Measurements from ENCODE around the gene TARP.

TARP gene

DNA sequence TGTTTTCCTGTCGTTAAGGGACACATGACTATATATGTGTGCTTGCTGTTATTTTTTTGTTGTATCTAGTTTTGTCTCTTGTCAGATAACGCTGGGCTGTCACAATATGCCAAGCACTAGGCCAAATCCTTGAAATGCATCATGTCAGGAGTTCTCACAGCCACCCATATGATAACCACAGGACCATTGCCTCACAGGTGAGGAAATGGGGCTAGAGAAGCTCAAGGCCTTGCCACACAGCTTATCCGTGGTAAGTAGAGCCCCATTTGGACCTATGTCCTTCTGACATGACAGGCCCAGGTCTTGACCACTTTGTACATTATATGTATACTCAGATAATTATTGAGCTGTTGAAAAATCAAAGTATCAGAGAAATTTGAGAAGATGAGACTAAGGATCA, 42.0 kb upstream of the TARP start:
- Histone ChIP-seq H3K9me3 (ENCODE audit: control insufficient read depth, low read length) (no peaks in the 10 kb centered on the region), H3K4me3 (ENCODE audit: extremely low read depth, insufficient read depth, low read length, poor library complexity, severe bottlenecking) (no peak overlapping the region), H3K27ac (ENCODE audit: low read depth, low read length, severe bottlenecking) (no peak overlapping the region), H3K4me1 (ENCODE audit: control insufficient read depth, insufficient read depth, low read length, poor library complexity, severe bottlenecking) (peaks cover 13% of the 10 kb centered on the region), H3K36me3 (ENCODE audit: control insufficient read depth, insufficient read depth, low read length) (no peaks in the 10 kb centered on the region)
- WGBS, 2 experiments (ENCODE audit: insufficient coverage in 2 of 2), result 100% methylated on average over 1 of the region's 3 CpGs; no CpG with 5 or more reads in 1 of the 2 experiments

DNA sequence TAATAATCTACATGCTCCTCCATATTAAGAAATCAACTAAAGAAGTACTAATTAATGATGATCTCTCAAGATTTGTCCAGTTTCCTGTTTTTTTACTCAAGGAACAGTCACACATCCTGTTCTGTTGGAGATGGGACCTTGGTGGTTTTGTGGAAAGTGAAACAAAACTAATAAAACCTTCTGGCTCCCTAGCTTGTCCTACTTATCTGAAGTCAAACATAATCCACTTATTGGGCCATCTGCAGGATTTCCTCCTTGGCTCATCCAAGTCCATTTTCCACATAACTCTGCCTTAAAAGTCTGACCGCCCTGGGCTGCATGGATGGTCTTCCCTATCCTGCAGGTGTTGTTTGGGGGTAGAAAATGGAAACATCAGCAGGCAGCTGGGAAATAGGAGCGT, 39.4 kb upstream of the TARP start:
- H3K4me1 ChIP-seq (ENCODE audit: control insufficient read depth, insufficient read depth, low read length, poor library complexity, severe bottlenecking), result peaks cover 4% of the 10 kb centered on the region
- no peaks in the 10 kb centered on the region for H3K36me3 ChIP-seq (ENCODE audit: control insufficient read depth, insufficient read depth, low read length)
- H3K27ac ChIP-seq (ENCODE audit: low read depth, low read length, severe bottlenecking), result no peak overlapping the region
- H3K4me3 ChIP-seq (ENCODE audit: extremely low read depth, insufficient read depth, low read length, poor library complexity, severe bottlenecking), result no peak overlapping the region
- H3K9me3 ChIP-seq (ENCODE audit: control insufficient read depth, low read length), result no peaks in the 10 kb centered on the region
- WGBS, 2 experiments (ENCODE audit: insufficient coverage in 2 of 2), result 80 to 100% methylated on average over 1 of the region's 2 CpGs

DNA sequence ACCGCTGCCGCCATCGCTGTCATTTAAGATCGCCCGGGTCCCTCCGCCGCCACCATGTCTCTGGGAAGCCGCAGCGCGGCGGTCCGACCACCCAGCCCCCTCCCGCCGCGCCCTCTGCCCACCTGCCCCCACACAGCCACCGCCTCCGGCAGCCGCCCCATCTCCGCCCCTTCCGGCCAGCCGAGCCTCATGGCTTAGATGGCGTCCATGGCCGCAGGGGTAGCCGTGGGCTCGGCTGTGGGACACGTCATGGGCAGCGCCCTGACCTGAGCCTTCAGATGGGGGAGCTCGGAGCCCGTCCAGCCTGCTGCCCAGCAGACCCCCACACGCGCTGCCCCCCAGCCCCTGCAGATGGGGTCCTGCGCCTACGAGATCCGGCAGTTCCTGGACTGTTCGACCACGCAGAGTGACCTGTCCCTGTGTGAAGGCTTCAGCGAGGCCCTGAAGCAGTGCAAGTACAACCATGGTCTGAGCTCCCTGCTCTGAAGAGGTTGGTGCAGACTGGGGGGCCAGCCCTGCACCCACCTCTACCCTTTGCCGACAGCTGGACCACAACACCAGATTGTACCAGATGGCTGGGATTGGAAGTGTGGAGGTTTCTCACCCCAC, 38.0 kb upstream of the TARP start:
- Histone ChIP-seq H3K4me3 (ENCODE audit: extremely low read depth, insufficient read depth, low read length, poor library complexity, severe bottlenecking) (no peak overlapping the region), H3K36me3 (ENCODE audit: control insufficient read depth, insufficient read depth, low read length) (no peaks in the 10 kb centered on the region), H3K27ac (ENCODE audit: low read depth, low read length, severe bottlenecking) (no peak overlapping the region), H3K4me1 (ENCODE audit: control insufficient read depth, insufficient read depth, low read length, poor library complexity, severe bottlenecking) (no peaks in the 10 kb centered on the region), H3K9me3 (ENCODE audit: control insufficient read depth, low read length) (no peaks in the 10 kb centered on the region)
- 95 to 96% methylated on average over 22 to 37 of the region's 38 CpGs for WGBS, 2 experiments (ENCODE audit: insufficient coverage in 2 of 2)

DNA sequence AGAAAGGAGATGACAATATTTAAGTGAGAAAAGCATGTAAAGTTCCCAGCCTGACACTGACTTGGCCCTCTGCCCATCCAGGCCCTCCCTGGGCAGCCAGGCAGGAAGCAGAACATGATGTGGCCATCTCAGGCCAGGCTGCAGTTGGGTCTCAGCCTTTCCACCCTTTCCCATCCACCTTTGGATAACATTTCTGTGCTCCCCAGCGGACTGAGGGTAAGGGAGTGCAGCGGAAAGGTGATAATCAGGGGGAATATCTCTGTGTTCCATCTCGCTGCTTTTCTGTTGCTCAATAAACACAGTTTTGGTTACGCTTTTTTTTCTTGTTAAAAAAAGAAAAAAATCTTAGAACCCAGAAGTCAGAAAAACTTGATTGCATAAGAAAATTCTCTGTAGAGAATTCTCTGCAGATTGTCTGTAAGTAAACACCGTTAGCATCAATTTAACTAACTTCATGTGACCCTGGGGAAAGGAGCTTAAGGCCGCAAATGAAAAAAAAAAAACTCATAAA, 37.2 kb upstream of the TARP start:
- 89 to 90% methylated on average over 4 to 5 of the region's 6 CpGs for WGBS, 2 experiments (ENCODE audit: insufficient coverage in 2 of 2)
- Histone ChIP-seq H3K27ac (ENCODE audit: low read depth, low read length, severe bottlenecking) (no peak overlapping the region), H3K36me3 (ENCODE audit: control insufficient read depth, insufficient read depth, low read length) (no peaks in the 10 kb centered on the region), H3K9me3 (ENCODE audit: control insufficient read depth, low read length) (no peaks in the 10 kb centered on the region), H3K4me3 (ENCODE audit: extremely low read depth, insufficient read depth, low read length, poor library complexity, severe bottlenecking) (no peak overlapping the region), H3K4me1 (ENCODE audit: control insufficient read depth, insufficient read depth, low read length, poor library complexity, severe bottlenecking) (no peaks in the 10 kb centered on the region)

DNA sequence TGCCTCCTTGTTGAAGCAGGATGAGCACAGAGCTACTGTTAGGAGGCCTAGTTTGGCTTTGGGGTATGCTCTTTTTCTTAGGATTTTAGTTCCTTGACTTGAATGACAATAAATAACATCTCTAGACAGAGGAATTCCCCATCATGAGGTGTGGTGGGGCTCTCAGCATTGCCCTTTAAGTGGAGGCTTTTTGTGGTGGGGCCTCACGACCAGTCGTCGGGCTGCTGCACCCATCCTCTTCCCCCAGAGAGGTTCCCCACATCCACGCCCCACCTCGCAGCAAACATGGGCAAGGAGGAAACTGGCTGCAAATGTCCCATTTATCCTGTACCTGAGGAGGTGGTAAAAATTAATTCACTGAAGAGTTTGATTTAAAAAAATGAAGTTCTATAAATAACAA, 36.1 kb upstream of the TARP start:
- H3K36me3 ChIP-seq (ENCODE audit: control insufficient read depth, insufficient read depth, low read length), result no peaks in the 10 kb centered on the region
- no peak overlapping the region for H3K27ac ChIP-seq (ENCODE audit: low read depth, low read length, severe bottlenecking)
- no peak overlapping the region for H3K4me3 ChIP-seq (ENCODE audit: extremely low read depth, insufficient read depth, low read length, poor library complexity, severe bottlenecking)
- WGBS, 2 experiments (ENCODE audit: insufficient coverage in 2 of 2), result no CpG with 5 or more reads among the region's 5 CpGs
- no peaks in the 10 kb centered on the region for H3K4me1 ChIP-seq (ENCODE audit: control insufficient read depth, insufficient read depth, low read length, poor library complexity, severe bottlenecking)
- H3K9me3 ChIP-seq (ENCODE audit: control insufficient read depth, low read length), result no peaks in the 10 kb centered on the region

DNA sequence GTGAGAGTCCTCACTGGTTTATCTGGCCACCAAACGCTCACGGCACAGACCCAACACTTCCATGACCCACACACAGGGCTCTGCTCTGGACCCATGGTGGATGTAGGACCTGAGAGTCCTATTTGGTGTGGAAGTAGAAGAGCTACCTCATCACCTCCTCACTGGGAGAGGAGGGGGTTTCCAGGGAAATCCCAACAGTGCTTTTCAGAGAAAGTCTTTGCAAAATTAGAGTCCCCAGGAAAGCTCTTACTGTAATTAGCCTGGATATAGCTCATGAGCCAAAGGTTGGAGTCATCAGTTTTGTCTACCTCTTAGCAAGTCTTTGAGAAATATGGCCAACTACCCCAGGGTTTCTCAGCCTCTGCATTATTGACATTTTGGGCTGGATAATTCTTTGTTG, 34.7 kb upstream of the TARP start:
- no peaks in the 10 kb centered on the region for H3K36me3 ChIP-seq (ENCODE audit: control insufficient read depth, insufficient read depth, low read length)
- no peak overlapping the region for H3K27ac ChIP-seq (ENCODE audit: low read depth, low read length, severe bottlenecking)
- H3K4me3 ChIP-seq (ENCODE audit: extremely low read depth, insufficient read depth, low read length, poor library complexity, severe bottlenecking), result no peak overlapping the region
- no peaks in the 10 kb centered on the region for H3K9me3 ChIP-seq (ENCODE audit: control insufficient read depth, low read length)
- WGBS, 2 experiments (ENCODE audit: insufficient coverage in 2 of 2), result no CpG with 5 or more reads among the region's 2 CpGs
- no peaks in the 10 kb centered on the region for H3K4me1 ChIP-seq (ENCODE audit: control insufficient read depth, insufficient read depth, low read length, poor library complexity, severe bottlenecking)

DNA sequence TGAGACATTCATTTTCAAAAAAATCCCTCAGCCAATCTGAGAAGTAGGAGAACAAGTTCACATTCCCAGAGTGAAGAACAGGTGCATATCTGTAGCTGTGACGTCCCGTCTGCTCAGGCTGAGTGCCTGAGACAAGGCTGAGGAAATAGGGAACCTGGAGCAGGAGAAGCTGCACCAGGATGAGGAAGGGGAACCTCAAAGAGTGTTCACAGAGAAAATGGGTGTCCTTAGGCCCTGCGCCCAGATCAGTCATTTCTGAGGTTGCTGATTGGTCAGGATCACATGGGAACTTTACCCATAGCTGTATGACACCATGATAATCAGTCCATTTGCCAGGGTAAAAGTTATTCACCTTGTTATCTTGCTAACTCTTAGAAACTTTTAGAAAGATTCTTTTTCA, 34.2 kb upstream of the TARP start:
- Histone ChIP-seq H3K4me3 (ENCODE audit: extremely low read depth, insufficient read depth, low read length, poor library complexity, severe bottlenecking) (no peak overlapping the region), H3K9me3 (ENCODE audit: control insufficient read depth, low read length) (no peaks in the 10 kb centered on the region), H3K36me3 (ENCODE audit: control insufficient read depth, insufficient read depth, low read length) (no peaks in the 10 kb centered on the region), H3K27ac (ENCODE audit: low read depth, low read length, severe bottlenecking) (no peak overlapping the region), H3K4me1 (ENCODE audit: control insufficient read depth, insufficient read depth, low read length, poor library complexity, severe bottlenecking) (no peaks in the 10 kb centered on the region)
- WGBS, 2 experiments (ENCODE audit: insufficient coverage in 2 of 2), result 91 to 95% methylated on average over 3 of the region's 3 CpGs

DNA sequence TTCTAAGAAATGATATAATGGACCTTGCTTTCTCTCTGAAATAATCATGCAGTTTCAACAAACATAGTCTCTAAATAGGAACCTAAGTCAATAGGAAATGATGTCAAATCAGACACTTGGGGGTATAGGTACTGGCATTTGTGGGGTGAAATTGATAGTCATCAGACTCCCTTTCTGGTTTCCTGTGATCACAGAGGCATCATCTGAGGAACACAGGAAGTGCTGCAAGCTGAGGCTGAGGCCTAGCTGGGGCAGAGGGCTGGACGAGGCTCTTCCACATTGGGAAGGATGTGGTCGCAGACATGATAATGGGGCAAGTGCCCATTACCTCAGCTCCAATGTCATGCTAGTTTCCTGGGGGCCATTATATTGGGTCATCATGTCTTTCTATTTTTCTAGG, 33.5 kb upstream of the TARP start:
- no peak overlapping the region for H3K27ac ChIP-seq (ENCODE audit: low read depth, low read length, severe bottlenecking)
- H3K9me3 ChIP-seq (ENCODE audit: control insufficient read depth, low read length), result no peaks in the 10 kb centered on the region
- 100% methylated on average over 2 of the region's 2 CpGs; no CpG with 5 or more reads in 1 of the 2 experiments for WGBS, 2 experiments (ENCODE audit: insufficient coverage in 2 of 2)
- no peaks in the 10 kb centered on the region for H3K4me1 ChIP-seq (ENCODE audit: control insufficient read depth, insufficient read depth, low read length, poor library complexity, severe bottlenecking)
- H3K36me3 ChIP-seq (ENCODE audit: control insufficient read depth, insufficient read depth, low read length), result no peaks in the 10 kb centered on the region
- H3K4me3 ChIP-seq (ENCODE audit: extremely low read depth, insufficient read depth, low read length, poor library complexity, severe bottlenecking), result no peak overlapping the region

DNA sequence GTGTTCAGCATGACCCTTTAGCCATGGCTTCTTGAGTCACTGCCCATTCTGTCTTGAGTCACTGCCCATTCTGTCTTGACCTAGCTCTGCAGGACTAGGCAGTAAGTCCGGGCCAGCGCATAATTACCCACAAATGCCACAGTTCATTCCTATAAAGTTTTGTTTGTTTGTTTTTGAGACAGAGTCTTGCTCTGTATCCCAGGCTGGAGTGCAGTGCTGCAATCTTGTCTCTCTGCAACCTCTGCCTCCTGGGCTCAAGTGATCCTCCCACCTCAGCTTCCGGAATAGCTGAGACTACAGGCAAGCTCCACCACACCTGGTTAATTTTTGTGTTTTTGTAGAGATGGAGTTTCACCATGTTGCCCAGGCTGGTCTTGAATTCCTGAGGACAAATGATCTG, 32.7 kb upstream of the TARP start:
- Histone ChIP-seq H3K4me3 (ENCODE audit: extremely low read depth, insufficient read depth, low read length, poor library complexity, severe bottlenecking) (no peak overlapping the region), H3K9me3 (ENCODE audit: control insufficient read depth, low read length) (no peaks in the 10 kb centered on the region), H3K27ac (ENCODE audit: low read depth, low read length, severe bottlenecking) (no peak overlapping the region), H3K4me1 (ENCODE audit: control insufficient read depth, insufficient read depth, low read length, poor library complexity, severe bottlenecking) (no peaks in the 10 kb centered on the region), H3K36me3 (ENCODE audit: control insufficient read depth, insufficient read depth, low read length) (no peaks in the 10 kb centered on the region)
- WGBS, 2 experiments (ENCODE audit: insufficient coverage in 2 of 2), result 83% methylated on average over 1 of the region's 3 CpGs; no CpG with 5 or more reads in 1 of the 2 experiments

DNA sequence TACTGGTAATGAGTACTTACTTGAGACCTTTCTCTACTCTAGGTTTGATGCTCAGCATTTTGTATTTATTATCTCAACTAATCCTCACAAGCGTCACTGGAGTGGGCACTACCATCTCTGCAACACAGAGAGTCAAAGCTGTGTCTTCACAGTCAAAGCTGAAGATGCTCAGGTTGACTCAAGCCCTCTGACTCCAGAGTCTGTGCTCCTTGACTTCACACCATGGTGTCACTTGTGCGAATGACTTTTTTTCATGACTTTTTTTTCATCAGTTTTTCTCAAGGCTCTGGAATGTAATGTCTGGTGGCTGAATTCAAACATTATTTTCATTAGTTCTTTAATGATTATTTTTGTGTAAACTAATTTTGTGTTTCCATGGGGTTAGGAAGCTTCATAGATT, 30.4 kb upstream of the TARP start:
- Histone ChIP-seq H3K4me3 (ENCODE audit: extremely low read depth, insufficient read depth, low read length, poor library complexity, severe bottlenecking) (no peak overlapping the region), H3K36me3 (ENCODE audit: control insufficient read depth, insufficient read depth, low read length) (no peaks in the 10 kb centered on the region), H3K4me1 (ENCODE audit: control insufficient read depth, insufficient read depth, low read length, poor library complexity, severe bottlenecking) (no peaks in the 10 kb centered on the region), H3K9me3 (ENCODE audit: control insufficient read depth, low read length) (no peaks in the 10 kb centered on the region), H3K27ac (ENCODE audit: low read depth, low read length, severe bottlenecking) (no peak overlapping the region)
- 89% methylated on average over 1 of the region's 2 CpGs; no CpG with 5 or more reads in 1 of the 2 experiments for WGBS, 2 experiments (ENCODE audit: insufficient coverage in 2 of 2)

DNA sequence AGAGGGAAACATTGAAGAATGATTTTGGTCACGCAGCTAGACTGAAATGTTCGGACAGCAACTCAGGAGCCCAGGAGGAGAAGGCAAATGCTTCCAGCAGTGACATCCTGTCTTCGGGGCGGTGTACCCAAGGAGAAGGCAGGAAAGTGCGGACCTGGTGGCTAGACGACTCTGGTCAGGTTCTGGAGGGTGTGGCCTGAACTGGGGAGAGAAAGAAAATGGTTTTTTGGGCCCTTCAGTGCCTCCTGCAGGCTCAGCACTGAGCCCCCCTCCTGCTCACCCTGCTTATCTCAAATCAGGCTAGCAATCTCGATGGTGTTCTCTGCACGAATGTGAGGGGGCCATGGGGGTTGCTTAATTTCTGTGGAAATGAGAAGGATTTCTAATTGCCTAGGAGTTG, 26.7 kb upstream of the TARP start:
- WGBS, 2 experiments (ENCODE audit: insufficient coverage in 2 of 2), result 71 to 85% methylated on average over 4 to 6 of the region's 8 CpGs
- no peak overlapping the region for H3K4me3 ChIP-seq (ENCODE audit: extremely low read depth, insufficient read depth, low read length, poor library complexity, severe bottlenecking)
- H3K27ac ChIP-seq (ENCODE audit: low read depth, low read length, severe bottlenecking), result no peak overlapping the region
- no peaks in the 10 kb centered on the region for H3K9me3 ChIP-seq (ENCODE audit: control insufficient read depth, low read length)
- no peaks in the 10 kb centered on the region for H3K36me3 ChIP-seq (ENCODE audit: control insufficient read depth, insufficient read depth, low read length)
- no peaks in the 10 kb centered on the region for H3K4me1 ChIP-seq (ENCODE audit: control insufficient read depth, insufficient read depth, low read length, poor library complexity, severe bottlenecking)

Data from mesodermal cell (in vitro differentiated cells).